Astrocyte of the cerebellum (primary cell): ENCODE data around the gene HIGD1A.

Experiments
- DNase-seq: peaks from one replicate; pipeline ENCODE4 v3.0.0-alpha.2; 2011; ENCODE audit warnings: low read depth
- H3K4me3 ChIP-seq: 2 replicates; pipeline ENCODE4 v1.5.1; 2011; ENCODE audit warnings: mild to moderate bottlenecking, low read depth, low read length, moderate library complexity
- in situ Hi-C: cut with HindIII; loops from 2 replicates; pipeline ENCODE4 v1.10.0; 2017; ENCODE audit warnings: low sequenced_read_pairs
- TF ChIP-seq, protein P1 (sequence below): IDR thresholded peaks from 2 replicates; pipeline ENCODE4 v1.5.1; 2012; ENCODE audit warnings: low read length, low read depth, moderate library complexity, mild to moderate bottlenecking; ENCODE audit errors: missing control alignments

The HIGD1A gene

DNA sequence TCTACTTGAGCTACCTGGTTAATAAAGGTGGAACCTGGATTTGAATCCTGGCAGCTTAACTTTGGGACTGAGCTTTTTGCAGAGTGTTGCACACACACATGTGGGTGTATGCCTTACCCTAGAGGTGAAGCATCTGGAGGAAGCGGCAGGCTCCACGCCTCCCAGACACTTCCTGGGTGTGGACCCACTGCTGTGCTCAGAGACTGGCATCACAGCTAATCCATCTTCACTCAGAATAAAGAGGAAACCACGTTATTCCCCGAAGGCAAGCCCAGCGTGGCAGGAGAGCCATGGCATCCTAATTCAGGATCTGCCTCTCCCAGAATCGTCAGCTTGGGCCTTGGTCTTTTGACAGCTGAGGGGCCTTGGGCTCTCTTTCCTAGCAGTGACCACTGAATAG lies 56.7 kb downstream of the HIGD1A start:
- no peak for DNase-seq
- in situ Hi-C loops, result no loop called here
- TF ChIP-seq, protein P1, sequence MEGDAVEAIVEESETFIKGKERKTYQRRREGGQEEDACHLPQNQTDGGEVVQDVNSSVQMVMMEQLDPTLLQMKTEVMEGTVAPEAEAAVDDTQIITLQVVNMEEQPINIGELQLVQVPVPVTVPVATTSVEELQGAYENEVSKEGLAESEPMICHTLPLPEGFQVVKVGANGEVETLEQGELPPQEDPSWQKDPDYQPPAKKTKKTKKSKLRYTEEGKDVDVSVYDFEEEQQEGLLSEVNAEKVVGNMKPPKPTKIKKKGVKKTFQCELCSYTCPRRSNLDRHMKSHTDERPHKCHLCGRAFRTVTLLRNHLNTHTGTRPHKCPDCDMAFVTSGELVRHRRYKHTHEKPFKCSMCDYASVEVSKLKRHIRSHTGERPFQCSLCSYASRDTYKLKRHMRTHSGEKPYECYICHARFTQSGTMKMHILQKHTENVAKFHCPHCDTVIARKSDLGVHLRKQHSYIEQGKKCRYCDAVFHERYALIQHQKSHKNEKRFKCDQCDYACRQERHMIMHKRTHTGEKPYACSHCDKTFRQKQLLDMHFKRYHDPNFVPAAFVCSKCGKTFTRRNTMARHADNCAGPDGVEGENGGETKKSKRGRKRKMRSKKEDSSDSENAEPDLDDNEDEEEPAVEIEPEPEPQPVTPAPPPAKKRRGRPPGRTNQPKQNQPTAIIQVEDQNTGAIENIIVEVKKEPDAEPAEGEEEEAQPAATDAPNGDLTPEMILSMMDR, result no peak
- H3K4me3 ChIP-seq, result no peak overlapping the region

DNA sequence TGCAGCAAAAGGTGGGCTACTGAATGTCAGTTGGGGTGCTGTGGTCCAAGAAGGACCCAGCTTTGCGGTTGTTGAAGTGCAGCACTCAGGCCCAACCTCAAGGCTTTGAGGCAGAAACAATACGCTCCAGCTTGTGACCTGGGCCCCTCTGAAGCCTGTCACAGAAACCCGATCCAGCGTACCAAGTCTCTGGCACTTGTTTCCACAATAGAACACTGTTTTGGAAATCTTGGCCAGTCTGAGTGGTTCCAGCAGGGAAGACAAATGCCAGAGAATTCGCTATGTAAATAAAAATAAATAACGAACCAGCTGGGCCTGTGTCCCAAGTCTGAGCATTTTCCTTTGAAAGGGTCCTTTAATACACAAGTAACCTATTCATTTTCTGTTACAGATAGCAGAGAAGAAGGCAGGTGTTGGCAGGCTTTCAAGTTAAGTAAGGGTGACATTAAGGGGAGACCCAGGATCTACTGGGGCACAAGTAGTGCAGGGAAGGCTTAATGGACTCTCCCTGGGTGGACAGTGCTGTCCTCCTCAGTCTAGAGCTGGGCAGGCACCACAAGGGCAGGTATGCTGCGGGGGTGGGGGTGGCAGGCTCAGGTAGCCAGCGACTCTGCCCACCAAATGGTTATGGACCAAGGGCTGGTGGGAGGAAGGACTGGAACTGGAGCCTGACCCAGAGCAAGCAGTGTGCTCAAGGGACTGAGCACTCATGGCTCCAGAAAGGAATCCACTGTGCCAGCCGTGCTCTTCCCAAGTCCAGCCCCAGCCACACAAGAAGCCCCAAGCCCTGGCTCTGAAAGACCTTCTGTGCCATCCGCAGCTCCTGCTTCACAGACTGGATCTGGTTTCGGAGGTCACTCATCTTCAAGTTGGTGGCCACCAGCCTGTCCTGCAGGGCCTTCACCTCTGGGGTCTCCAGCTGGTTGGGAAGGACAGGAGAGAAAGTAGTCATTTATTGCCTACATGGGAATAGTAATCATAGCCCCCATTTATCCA lies 57.5 kb downstream of the HIGD1A start:
- in situ Hi-C loops, result no loop called here

DNA sequence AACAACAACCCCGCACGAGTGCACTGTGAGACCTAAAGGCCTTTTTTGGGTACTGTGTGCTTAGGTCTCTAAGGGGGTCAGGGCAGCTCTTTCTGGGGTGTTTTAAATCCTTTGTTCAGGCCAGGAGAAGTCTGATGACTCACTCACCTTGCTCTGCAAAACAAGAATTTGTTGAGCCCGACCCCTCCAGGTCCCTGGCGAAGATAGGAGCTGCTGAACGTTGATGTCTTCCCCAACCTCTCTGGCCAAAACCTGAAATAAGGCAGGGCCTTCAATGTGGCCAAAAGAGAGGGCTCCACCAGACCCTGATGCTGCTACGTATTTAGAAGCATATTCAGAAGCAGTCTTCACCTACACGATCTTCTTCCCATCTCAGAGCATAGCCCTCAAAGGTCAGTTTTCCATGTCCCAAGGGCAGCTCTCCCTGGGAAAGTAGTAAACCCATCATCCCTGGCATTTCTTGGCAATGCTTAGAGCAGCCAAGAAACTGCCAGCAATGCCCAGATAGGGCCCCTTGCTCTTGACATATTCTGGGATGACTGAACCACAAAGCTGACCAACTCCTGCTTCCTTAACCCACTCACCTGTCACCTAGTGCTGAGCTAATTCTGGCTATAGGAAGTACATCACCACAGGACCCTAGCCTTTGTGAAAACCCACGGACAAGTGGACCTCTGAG lies 58.4 kb downstream of the HIGD1A start:
- no peak overlapping the region for H3K4me3 ChIP-seq
- in situ Hi-C loops, result no loop called here
- no peak for DNase-seq
- TF ChIP-seq, protein P1, result no peak

More for the DNA sequence above, 57.5 kb downstream of the HIGD1A start:
- no peak overlapping the region for H3K4me3 ChIP-seq
- DNase-seq, result peak; percentile 38
- TF ChIP-seq, protein P1, result no peak

DNA sequence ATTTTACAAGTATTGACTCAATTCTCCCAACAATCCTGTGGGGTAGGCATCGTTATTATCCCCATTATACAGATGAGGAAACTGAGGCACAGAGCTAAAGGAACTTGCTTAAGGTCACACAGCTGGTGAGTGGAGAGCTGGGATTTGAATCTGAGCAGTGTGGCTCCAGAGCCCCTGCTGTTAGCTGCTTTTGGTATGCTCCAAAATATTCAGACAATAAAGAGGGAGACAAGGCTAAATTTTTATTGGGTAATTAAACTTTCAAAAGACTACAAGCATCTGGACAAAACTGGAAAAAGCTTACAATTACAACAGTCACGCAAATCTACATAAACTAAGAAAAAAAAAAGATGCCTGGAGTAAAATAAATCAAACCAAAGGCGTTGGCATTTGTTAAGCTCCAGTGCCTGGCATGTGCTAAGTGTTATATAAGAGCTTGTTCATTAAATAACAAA lies 59.0 kb downstream of the HIGD1A start:
- DNase-seq, result no peak
- no peak overlapping the region for H3K4me3 ChIP-seq
- in situ Hi-C loops, result no loop called here
- TF ChIP-seq, protein P1, result no peak

DNA sequence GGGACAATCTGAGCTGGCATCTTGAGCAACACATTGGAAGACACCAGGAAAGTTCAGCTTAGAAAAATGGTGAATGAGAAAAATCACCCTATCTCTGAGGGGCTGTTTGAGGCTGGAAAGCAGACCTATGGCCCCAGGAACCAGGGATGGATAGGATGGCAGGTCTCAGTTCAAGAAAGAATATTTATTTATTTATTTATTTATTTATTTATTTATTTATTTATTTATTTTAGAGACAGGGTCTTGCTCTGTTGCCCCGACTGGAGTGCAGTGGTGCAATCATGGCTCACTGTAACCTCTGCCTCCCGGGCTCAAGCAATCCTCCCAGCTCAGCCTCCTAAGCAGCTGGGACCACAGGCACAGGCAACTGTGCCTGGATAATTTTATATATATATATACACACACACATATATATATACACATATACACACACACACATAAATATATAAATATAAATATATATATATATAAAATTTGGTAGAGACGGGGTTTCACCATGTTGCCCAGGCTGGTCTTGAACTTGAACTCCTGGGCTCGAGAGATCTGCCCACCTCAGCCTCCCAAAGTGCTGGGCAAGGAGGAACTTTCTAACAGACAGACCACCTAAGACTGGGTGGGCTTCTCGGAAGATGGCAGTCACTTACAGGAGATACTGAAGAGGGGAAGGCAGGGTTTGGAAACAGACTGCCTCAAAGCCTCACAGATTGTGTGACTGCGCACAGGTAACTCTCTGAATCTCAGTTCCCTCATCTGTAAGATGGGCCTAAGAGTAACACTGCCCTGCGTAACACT lies 60.9 kb downstream of the HIGD1A start:
- in situ Hi-C loops, result no loop called here

DNA sequence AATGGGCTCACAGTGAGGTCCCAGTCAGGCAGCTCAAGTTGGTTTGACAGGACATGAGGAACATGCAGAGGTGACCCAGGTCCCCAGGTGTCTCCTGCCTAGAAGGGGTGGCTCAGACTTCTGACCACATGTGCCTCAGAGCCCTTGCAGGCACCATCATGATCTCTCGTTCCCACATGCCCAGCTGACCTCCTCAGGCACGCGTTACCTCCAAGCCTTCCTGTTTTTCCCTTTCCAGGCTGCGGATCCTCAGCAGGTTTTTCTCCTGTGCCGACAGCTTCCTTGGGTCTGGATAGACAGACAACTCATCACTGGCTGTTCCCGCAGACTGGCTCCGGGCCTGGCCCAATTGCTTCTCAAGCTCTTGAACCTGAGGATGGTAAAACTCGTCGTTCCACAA lies 61.6 kb downstream of the HIGD1A start:
- H3K4me3 ChIP-seq, result no peak overlapping the region
- in situ Hi-C loops, result no loop called here
- DNase-seq, result no peak
- TF ChIP-seq, protein P1, result no peak

More for the DNA sequence above, 60.9 kb downstream of the HIGD1A start:
- no peak for DNase-seq
- TF ChIP-seq, protein P1, result no peak
- no peak overlapping the region for H3K4me3 ChIP-seq
